ENCODE data around the gene STON1.

Gene STON1

GRCh38 chr2:48626047-48626446 is 96.1 kb downstream of the STON1 start:
- no peak for DNase-seq

DNA sequence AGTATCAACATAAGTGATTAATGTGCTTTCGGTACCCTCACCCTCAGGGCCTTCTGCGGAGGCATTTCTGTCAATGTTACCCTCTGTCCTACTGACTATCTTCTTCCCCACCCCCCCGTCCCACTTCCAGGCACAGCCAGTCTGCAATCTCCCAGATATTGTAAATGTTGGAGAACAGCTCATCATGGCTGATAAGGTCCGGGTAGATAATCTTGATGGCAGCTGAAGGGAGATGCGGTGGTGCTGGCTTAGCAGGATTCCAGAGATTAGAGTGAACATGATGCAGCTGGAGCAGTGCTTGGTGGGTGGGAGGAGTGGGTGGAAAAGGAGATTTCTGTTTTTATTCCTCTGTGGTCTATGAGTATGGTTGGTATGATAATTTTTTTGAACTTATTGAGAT is 103.2 kb downstream of the STON1 start:
- no peak for DNase-seq

GRCh38 chr2:48635786-48636185 is 105.8 kb downstream of the STON1 start:
- DNase-seq = no peak

- DNase-seq = no peak
Observed at GRCh38 chr2:48638261-48638660, 108.3 kb downstream of the STON1 start.
